ENCODE results near the gene CCDC188.

The CCDC188 gene

DNA sequence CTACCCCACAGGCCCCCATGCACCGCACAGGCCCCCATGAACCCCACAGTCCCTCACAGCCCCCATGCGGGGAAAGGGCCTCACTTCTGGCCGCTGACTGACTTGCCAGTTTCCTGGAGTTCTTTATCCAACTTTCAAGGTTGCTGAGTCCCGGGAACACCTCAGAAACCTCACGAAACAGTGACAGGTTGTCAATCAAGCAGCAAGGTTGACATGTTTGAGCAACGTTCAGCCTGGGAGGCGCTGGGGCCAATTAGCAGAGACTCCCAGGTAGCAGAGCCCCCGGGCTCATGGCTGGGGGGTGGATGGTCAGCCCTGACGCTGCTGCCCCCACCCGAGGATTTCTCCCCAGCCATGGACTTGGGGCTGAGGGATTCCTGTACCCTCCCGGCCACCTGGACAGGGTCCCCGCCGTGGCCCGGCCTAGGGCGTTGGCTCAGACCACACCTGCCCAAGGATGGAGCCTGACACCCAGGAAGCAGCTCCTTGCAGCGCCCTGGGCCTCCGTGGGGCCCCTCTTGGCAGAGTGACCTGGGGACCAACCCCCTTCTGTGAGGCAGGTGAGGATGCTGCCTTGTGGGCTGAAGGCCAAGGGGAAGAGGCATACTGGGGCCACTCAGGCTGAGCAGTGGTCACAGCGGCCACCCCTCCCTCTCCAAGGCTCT is 33.8 kb upstream of the CCDC188 start:
- DNase-seq: no peak

GRCh38 chr22:20183823-20184222 is 33.0 kb upstream of the CCDC188 start:
- DNase-seq: no peak

DNA sequence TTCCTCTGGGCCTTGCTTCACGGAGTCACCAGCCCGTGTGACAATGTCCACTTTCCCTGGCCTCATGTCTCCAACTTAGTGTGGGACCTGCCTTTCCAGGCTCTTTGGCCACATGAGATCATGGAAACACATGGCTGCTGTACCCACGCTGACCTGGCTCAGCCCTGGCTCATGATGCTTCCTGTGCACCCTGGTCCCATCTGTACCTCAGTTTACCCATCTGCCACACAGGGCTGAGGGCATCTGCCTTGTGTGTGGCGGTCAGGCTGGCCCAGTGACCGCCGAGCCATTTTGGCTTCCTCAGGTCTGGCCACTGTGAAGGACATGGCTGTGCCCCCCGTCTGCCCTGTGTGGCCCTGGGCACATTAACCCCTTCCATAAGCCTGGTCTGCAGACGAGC is 32.2 kb upstream of the CCDC188 start:
- no peak for DNase-seq

DNA sequence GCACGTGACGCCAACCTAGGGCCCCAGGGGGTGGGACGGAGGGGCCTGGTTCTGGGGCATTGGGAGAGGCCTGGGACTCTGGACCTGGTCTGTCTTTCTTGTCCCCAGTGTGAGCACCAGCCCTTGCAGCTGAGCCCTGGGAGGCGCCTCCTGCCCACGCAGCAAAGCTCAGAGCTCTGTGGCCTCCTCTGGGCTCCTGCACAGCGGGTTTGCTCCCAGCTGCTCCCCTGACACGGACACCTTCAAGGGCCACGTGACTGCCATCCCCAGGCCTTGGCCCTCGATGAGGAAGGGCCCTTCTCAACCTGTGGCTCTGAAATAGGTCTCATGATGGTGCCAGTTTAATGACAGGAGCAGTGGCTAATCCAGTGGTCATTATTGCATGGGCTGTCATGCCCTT is 31.5 kb upstream of the CCDC188 start:
- DNase-seq: no peak

DNA sequence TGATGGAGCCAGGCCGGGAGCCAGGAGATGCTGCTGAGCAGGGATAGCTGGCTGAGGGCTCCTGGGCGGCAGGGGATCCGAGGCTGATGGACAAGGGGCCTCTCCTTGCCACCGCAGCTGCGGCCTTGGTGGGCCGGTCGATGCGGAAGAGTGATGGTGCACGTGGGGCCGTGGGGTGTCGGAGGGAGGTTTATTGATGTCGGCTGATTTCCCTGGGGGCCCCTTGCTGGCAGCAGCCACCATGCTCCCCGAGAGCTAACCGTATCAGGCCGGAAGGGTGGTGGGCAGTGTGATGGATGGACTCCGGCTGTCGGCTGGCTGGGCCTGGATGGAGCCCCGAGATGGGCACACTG is 31.0 kb upstream of the CCDC188 start:
- no peak for DNase-seq

DNA sequence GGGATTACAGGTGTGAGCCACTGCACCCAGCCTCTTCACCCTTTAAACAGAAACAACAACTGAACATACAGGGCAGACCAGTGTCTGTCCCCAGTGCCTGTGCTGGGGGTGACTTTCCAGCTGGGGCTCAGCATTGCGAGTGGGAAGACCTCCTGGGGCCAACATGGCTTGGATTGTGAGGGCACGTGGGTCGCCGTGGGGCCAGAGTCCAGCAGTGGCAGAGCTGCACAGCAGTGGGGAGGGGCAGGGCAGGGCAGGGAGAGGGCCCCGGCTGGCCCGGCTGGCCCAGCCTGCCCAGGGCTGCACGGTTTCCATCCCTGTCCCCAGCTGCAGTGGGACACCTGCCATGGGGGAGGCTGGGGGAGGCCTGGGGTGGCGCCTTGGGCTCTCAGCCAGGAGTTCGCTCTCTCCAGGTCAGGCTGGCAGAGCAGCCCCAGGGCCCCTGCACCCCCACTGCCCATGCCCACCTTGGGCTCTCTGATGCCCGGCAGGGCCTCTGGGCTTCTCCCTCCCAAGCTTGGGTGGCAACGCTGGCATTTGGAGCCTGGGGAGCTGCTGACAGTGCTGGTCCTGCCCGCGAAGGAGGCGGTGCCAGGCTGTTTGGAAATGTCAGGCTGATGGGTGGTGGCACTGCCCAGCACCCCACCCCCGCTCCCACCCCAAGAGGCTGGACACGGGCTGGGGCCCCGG is 30.5 kb upstream of the CCDC188 start:
- DNase-seq: no peak

GRCh38 chr22:20180640-20181039 is 29.8 kb upstream of the CCDC188 start:
- DNase-seq: no peak

- DNase-seq: no peak
Observed at GRCh38 chr22:20180245-20180630, 29.4 kb upstream of the CCDC188 start.

- DNase-seq: no peak
Observed at GRCh38 chr22:20179455-20180244, 28.8 kb upstream of the CCDC188 start.

GRCh38 chr22:20178915-20179227 is 28.0 kb upstream of the CCDC188 start:
- no peak for DNase-seq

GRCh38 chr22:20178075-20178914 is 27.4 kb upstream of the CCDC188 start:
- no peak for DNase-seq

DNA sequence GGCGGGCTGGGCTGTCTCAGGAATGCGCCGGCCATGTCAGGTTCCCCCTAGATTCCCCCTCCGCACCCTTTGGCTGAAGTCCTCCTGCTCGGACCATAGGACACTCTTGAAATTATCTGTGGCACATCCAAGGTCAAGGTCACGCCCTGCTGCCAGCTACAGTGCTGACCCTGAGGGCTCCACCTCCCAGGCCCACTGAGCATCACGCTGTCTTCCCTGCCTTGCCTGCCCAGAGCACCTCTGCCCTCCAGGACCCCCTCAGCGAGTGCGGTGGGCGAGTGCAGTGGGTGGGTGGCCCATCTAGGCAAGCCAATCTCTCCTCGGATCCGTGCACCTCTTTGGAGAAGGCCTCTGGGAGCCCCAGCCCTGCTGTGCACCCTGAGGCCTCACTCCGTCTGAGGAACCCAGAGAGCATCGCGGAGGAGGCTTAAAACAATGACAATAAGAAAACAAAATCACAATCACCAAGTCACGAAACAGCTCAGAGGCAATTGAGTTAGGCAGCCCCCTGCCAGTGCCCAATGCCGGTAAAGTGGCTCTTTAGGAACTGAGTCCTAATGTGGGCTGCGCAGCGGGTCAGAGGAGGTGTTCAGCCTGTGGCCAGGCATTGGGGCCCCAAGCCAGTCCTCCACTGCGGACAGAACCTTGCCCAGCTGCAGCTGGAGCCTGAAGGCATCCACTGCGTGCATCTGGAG is 26.5 kb upstream of the CCDC188 start:
- no peak for DNase-seq

DNA sequence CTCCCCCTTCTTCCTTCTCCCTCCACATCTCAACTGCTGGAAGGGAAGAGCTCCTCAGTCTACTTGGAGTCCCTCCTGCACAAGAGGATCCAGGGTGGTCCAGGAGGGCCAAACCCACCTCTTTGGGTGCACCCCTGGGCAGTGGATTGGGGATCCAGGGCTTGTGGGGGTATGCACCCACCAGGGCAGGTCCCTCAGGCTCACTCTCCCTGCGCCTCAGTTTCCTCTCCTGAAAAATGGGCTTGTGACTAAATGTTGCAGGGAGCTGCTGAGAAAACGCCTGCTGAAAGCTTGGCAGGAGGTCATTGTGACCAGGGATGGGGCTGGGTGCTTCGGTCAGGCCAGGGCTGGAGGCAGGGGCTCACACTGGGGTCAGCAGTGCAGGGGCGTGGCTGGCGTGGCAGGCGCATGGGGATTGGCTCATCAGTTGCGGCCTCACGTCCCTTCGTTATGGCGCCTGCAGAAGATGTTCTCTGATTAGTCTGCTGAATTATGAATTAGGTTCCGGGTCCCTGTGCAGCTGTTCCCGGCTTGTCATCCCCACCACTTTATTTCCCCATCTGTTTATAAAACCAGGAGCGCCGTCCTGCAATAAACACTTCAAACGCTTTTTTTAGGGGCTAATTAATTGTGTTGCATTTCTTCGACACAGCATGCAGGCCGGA is 25.7 kb upstream of the CCDC188 start:
- DNase-seq: no peak

DNA sequence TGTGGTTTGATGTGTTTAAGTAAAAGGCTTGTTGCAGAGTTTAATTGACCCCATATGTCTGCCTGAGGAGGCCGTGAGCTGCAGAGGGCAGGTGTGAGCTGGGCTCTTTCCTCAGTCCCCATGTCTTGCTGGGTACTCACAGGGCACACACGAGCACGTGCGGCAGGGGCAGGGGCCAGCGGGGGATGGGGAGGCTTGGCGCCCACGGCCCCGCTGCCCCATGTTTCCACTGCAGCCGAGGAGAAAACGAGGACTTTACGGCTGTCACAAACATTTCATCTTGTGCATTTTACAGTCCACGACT is 24.7 kb upstream of the CCDC188 start:
- no peak for DNase-seq

- DNase-seq: no peak
Observed at GRCh38 chr22:20174785-20175596, 24.1 kb upstream of the CCDC188 start.

DNA sequence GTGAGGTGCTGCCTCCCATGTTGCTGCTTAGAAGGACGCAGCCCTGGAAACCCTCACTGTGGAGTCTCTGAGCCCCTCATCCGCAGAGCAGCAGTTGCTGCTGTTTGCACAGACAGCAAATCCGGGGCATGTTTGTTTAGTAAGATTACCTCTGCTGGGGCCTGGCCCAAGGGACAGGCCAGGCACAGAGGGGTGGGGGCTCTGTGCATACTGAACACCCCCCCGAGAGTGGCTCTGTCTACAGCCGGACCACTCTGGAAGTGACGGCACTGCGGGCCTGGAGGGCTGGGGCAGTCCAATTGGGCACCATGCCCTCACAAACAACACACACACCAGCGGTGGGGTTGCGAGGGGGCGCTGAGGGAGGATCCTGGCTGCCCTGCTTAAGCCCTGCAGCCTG is 22.9 kb upstream of the CCDC188 start:
- no peak for DNase-seq

- no peak for DNase-seq
Observed at GRCh38 chr22:20173246-20173645, 22.4 kb upstream of the CCDC188 start.

- DNase-seq: no peak
Observed at GRCh38 chr22:20172141-20172613, 21.3 kb upstream of the CCDC188 start.

GRCh38 chr22:20171288-20172140 is 20.7 kb upstream of the CCDC188 start:
- DNase-seq: no peak

DNA sequence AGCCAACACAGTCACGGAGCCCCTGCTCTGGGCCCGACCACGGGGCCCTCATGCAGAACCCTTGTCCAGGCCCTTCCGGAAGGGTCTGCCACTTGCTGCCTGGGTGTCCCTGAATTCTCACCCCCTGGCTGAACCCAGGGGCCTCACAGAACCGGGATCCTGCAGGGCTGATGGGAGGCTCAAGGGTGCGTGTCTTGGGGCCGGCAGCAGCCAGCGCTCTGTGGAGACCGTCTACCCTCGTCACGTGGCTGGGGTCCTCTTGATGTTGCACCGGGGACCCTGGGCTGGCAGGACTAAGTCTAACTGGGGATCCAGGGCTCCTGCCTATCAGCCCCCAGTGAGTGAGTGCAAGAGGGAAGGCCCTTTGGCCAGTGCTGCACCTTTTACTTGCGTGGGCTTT is 19.3 kb upstream of the CCDC188 start:
- no peak for DNase-seq
